ENCODE data around the gene XIRP1.

Gene XIRP1

DNA sequence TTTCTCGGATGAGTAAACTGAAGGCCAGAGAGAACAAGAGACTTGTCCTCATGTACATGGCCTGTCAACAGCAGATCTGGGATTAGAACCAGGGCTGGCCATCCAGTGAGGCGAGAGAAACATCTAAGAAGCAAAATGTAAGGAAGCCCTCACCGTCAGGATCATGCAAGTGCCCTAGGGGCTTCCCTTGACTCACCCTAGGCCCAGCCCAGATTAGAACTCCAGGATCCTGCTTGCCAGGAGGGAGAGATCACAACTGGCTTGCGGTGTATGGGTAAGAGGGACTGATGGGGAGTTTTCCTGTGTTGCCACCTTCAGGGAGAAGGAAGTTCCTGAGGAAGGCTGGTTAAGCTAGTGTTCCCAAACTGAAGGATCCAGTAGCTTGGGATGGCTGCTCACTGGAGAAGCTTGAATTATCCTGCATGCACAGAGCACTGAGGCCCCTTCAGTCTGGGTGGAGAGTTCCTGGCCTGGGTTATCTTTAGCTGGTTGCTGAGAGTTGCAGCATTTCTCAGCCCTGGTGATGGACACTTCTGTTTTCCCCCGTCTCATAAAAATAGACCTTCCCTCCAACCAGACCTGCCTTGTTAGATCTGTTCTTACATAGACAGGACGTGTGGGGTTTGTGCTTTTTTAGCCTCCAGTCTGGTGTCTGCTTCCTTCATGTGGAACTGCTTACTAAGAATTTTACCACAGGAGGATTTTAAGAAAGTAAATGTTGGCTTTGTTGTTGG, 28.2 kb upstream of the XIRP1 start:
- TF ChIP-seq CREB1 (IDR thresholded peaks at IDR 0.05; ENCODE audit: low read depth) = no peak
- TF ChIP-seq TAF1 (IDR thresholded peaks at IDR 0.05; ENCODE audit: low read depth) = no peak
- TF ChIP-seq, protein P1, sequence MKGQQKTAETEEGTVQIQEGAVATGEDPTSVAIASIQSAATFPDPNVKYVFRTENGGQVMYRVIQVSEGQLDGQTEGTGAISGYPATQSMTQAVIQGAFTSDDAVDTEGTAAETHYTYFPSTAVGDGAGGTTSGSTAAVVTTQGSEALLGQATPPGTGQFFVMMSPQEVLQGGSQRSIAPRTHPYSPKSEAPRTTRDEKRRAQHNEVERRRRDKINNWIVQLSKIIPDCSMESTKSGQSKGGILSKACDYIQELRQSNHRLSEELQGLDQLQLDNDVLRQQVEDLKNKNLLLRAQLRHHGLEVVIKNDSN (IDR thresholded peaks at IDR 0.05) = no peak
- TF ChIP-seq TEAD4 (IDR thresholded peaks at IDR 0.05) = no peak
- TF ChIP-seq EGR1 (IDR thresholded peaks at IDR 0.05) = no peak
- TF ChIP-seq, protein P2, sequence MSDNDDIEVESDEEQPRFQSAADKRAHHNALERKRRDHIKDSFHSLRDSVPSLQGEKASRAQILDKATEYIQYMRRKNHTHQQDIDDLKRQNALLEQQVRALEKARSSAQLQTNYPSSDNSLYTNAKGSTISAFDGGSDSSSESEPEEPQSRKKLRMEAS (IDR thresholded peaks at IDR 0.05) = no peak
- no peak for TF ChIP-seq RAD21 (IDR thresholded peaks at IDR 0.05; ENCODE audit: low read depth)
- TF ChIP-seq, protein P3, sequence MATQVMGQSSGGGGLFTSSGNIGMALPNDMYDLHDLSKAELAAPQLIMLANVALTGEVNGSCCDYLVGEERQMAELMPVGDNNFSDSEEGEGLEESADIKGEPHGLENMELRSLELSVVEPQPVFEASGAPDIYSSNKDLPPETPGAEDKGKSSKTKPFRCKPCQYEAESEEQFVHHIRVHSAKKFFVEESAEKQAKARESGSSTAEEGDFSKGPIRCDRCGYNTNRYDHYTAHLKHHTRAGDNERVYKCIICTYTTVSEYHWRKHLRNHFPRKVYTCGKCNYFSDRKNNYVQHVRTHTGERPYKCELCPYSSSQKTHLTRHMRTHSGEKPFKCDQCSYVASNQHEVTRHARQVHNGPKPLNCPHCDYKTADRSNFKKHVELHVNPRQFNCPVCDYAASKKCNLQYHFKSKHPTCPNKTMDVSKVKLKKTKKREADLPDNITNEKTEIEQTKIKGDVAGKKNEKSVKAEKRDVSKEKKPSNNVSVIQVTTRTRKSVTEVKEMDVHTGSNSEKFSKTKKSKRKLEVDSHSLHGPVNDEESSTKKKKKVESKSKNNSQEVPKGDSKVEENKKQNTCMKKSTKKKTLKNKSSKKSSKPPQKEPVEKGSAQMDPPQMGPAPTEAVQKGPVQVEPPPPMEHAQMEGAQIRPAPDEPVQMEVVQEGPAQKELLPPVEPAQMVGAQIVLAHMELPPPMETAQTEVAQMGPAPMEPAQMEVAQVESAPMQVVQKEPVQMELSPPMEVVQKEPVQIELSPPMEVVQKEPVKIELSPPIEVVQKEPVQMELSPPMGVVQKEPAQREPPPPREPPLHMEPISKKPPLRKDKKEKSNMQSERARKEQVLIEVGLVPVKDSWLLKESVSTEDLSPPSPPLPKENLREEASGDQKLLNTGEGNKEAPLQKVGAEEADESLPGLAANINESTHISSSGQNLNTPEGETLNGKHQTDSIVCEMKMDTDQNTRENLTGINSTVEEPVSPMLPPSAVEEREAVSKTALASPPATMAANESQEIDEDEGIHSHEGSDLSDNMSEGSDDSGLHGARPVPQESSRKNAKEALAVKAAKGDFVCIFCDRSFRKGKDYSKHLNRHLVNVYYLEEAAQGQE (IDR thresholded peaks at IDR 0.05; ENCODE audit: low read depth) = no peak
- no peak for TF ChIP-seq TCF12 (IDR thresholded peaks at IDR 0.05; ENCODE audit: low read depth)
- no peak for TF ChIP-seq YY1 (IDR thresholded peaks at IDR 0.05; ENCODE audit: low read depth)
- no peak for TF ChIP-seq EP300 (IDR thresholded peaks at IDR 0.05; ENCODE audit: borderline replicate concordance)
- no peak for TF ChIP-seq ZBTB7A (IDR thresholded peaks at IDR 0.05; ENCODE audit: low read depth)
- no peak for TF ChIP-seq NFIC (IDR thresholded peaks at IDR 0.05)
- no peak for TF ChIP-seq FOXM1 (IDR thresholded peaks at IDR 0.05; ENCODE audit: borderline replicate concordance, low read depth)
- TF ChIP-seq CEBPB (IDR thresholded peaks at IDR 0.05) = no peak

DNA sequence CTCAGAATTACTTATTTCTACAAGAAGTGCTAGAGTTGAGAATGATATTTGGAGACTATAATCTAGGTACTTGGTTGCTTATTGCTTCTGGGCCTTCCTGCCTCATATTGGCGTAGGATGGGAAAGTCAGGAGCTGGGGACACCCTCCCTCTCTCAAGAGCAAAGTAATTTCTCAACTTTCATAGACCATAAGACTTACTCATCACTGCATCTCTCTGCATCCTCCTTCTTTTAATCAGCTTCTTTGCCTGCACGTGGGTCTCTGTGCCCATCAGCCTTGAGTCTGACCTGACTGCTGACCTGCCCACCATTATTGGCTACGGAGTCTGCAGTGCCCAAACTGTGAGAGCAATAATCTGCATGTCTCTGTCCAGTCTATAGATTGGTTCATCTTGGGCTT, 27.3 kb upstream of the XIRP1 start:
- no peak for TF ChIP-seq CREB1 (IDR thresholded peaks at IDR 0.05; ENCODE audit: low read depth)
- TF ChIP-seq, protein P1 (IDR thresholded peaks at IDR 0.05) = no peak
- TF ChIP-seq RAD21 (IDR thresholded peaks at IDR 0.05; ENCODE audit: low read depth) = no peak
- no peak for TF ChIP-seq YY1 (IDR thresholded peaks at IDR 0.05; ENCODE audit: low read depth)
- TF ChIP-seq TCF12 (IDR thresholded peaks at IDR 0.05; ENCODE audit: low read depth) = no peak
- TF ChIP-seq CEBPB (IDR thresholded peaks at IDR 0.05) = no peak
- no peak for TF ChIP-seq TEAD4 (IDR thresholded peaks at IDR 0.05)
- TF ChIP-seq TAF1 (IDR thresholded peaks at IDR 0.05; ENCODE audit: low read depth) = no peak
- no peak for TF ChIP-seq FOXM1 (IDR thresholded peaks at IDR 0.05; ENCODE audit: borderline replicate concordance, low read depth)
- TF ChIP-seq NFIC (IDR thresholded peaks at IDR 0.05) = no peak

DNA sequence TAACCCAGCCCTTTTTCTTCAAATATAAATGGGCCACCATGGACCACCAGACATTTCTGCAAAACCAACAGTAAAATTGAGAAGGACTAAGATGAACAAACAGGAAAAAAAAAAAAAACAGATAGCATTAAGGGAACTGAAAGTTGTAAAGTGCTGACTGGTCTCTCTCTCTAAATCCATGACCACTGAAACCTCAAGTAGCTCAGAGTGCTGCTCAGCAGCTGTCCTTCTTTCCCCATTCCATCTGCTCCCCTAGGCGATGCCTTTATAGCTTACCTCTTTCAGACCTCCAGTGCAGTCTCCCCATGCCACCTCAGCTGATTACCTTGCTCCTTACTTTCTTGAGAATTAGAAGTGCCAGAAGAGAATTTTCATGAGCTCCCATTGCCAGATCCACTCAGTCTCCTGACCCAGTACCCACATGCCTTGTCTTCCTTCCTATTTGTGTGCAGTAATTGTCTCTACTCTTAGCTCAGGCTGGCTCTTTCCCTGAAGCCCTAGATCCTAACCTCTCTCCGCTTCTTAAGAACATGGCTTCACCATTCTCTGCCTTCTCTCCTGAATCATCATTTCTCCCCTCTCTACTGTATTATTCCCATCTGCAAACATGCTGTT, 23.9 kb upstream of the XIRP1 start:
- TF ChIP-seq TAF1 (IDR thresholded peaks at IDR 0.05; ENCODE audit: low read depth) (no peak), RAD21 (IDR thresholded peaks at IDR 0.05; ENCODE audit: low read depth) (no peak), YY1 (IDR thresholded peaks at IDR 0.05; ENCODE audit: low read depth) (no peak), EP300 (IDR thresholded peaks at IDR 0.05; ENCODE audit: borderline replicate concordance) (no peak), TEAD4 (IDR thresholded peaks at IDR 0.05) (no peak), NFIC (IDR thresholded peaks at IDR 0.05) (no peak), EGR1 (IDR thresholded peaks at IDR 0.05) (no peak), TCF12 (IDR thresholded peaks at IDR 0.05; ENCODE audit: low read depth) (no peak)
- TF ChIP-seq, protein P3 (IDR thresholded peaks at IDR 0.05; ENCODE audit: low read depth) = no peak

DNA sequence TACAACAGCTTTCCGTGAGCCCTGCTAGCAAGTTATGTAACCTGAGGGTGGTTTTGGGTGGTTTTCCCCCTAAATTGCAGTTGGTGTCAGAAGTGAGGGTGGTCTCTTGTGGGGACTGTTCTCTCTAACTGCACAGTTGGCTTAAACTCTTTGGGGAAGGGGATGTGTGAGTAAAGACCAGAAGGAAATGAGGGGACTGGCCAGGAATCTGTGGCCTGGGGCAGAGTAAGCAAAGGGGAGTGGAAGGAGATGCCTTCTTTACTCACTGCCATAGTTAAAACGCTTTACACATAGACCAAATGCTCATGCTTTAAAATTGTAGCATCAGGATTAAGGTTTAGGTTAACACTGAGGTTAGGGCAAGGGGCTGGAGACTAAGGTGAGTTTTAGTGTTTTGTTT, 21.2 kb upstream of the XIRP1 start:
- no peak for TF ChIP-seq RAD21 (IDR thresholded peaks at IDR 0.05; ENCODE audit: low read depth)
- no peak for TF ChIP-seq EP300 (IDR thresholded peaks at IDR 0.05; ENCODE audit: borderline replicate concordance)
- no peak for TF ChIP-seq TAF1 (IDR thresholded peaks at IDR 0.05; ENCODE audit: low read depth)
- TF ChIP-seq FOXM1 (IDR thresholded peaks at IDR 0.05; ENCODE audit: borderline replicate concordance, low read depth) = no peak

DNA sequence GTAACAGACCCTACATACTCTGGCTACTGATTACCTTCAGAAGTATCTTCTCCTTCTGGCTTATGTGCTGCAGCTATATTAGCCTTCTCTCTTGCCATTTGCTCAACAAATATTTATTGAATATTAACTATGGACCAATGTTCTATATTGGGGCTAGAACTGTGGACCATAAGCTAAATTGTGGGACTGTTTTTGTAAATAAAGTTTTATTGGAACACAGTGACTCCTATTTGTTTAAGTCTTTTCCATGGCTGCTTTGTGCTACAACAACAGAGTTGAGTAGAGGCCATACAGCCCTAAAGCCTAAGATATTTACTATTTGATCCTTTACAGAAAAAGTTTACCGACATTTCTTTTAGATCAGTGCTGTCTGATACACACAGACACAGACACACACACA, 20.3 kb upstream of the XIRP1 start:
- TF ChIP-seq YY1 (IDR thresholded peaks at IDR 0.05; ENCODE audit: low read depth) = no peak
- TF ChIP-seq RAD21 (IDR thresholded peaks at IDR 0.05; ENCODE audit: low read depth) = no peak
- no peak for TF ChIP-seq ZBTB7A (IDR thresholded peaks at IDR 0.05; ENCODE audit: low read depth)
- no peak for TF ChIP-seq TAF1 (IDR thresholded peaks at IDR 0.05; ENCODE audit: low read depth)
- no peak for TF ChIP-seq CEBPB (IDR thresholded peaks at IDR 0.05)
- TF ChIP-seq EP300 (IDR thresholded peaks at IDR 0.05; ENCODE audit: borderline replicate concordance) = no peak
- TF ChIP-seq TEAD4 (IDR thresholded peaks at IDR 0.05) = no peak
- no peak for TF ChIP-seq TCF12 (IDR thresholded peaks at IDR 0.05; ENCODE audit: low read depth)
- TF ChIP-seq, protein P1 (IDR thresholded peaks at IDR 0.05) = no peak
- TF ChIP-seq EGR1 (IDR thresholded peaks at IDR 0.05) = no peak
- TF ChIP-seq CREB1 (IDR thresholded peaks at IDR 0.05; ENCODE audit: low read depth) = no peak
- no peak for TF ChIP-seq FOXM1 (IDR thresholded peaks at IDR 0.05; ENCODE audit: borderline replicate concordance, low read depth)
- TF ChIP-seq, protein P2 (IDR thresholded peaks at IDR 0.05) = no peak
- no peak for TF ChIP-seq NFIC (IDR thresholded peaks at IDR 0.05)
- TF ChIP-seq, protein P3 (IDR thresholded peaks at IDR 0.05; ENCODE audit: low read depth) = no peak
